ENCODE measurements around the gene MSTN.
"Not testable (repeated sequence)": the region's sequence is repeated elsewhere in the genome, so short reads cannot be mapped to it uniquely, and the experiment has no call there.

MSTN gene

GRCh38 chr2:190062053-190062452 is 476 bp downstream of the MSTN start:
- no peak for DNase-seq

GRCh38 chr2:190060626-190061025 is 1.9 kb downstream of the MSTN start:
- DNase-seq: no peak

- no peak for DNase-seq
Measured at GRCh38 chr2:190060019-190060418, 2.5 kb downstream of the MSTN start.

- DNase-seq: no peak
Measured at GRCh38 chr2:190053426-190053825, 9.1 kb downstream of the MSTN start.

GRCh38 chr2:190052307-190052706 is 10.2 kb downstream of the MSTN start:
- no peak for DNase-seq

- no peak for DNase-seq
Measured at GRCh38 chr2:190051223-190051622, 11.3 kb downstream of the MSTN start.

GRCh38 chr2:190050001-190050400 is 12.5 kb downstream of the MSTN start:
- DNase-seq: no peak

- no peak for DNase-seq
Measured at GRCh38 chr2:190044866-190045265, 17.7 kb downstream of the MSTN start.

- DNase-seq: no peak
Measured at GRCh38 chr2:190043441-190043840, 19.1 kb downstream of the MSTN start.

GRCh38 chr2:190036071-190036470 is 26.5 kb downstream of the MSTN start:
- DNase-seq: no peak

GRCh38 chr2:190034417-190034816 is 28.1 kb downstream of the MSTN start:
- not testable (repeated sequence) for DNase-seq

- no peak for DNase-seq
Measured at GRCh38 chr2:190031969-190032618, 30.4 kb downstream of the MSTN start.

- DNase-seq: no peak
Measured at GRCh38 chr2:190023860-190024259, 38.7 kb downstream of the MSTN start.

GRCh38 chr2:190020720-190021119 is 41.8 kb downstream of the MSTN start:
- DNase-seq: no peak

- DNase-seq: no peak
Measured at GRCh38 chr2:190017837-190018236, 44.7 kb downstream of the MSTN start.

GRCh38 chr2:190015969-190016368 is 46.6 kb downstream of the MSTN start:
- not testable (repeated sequence) for DNase-seq

Data from activated effector memory CD4-positive, alpha-beta T cell treated with anti-CD3 and anti-CD28 coated beads, Interleukin-2, amount 50 U/mL, for 16 hours (primary cell).